ENCODE data around the gene C1QTNF6.

DNA sequence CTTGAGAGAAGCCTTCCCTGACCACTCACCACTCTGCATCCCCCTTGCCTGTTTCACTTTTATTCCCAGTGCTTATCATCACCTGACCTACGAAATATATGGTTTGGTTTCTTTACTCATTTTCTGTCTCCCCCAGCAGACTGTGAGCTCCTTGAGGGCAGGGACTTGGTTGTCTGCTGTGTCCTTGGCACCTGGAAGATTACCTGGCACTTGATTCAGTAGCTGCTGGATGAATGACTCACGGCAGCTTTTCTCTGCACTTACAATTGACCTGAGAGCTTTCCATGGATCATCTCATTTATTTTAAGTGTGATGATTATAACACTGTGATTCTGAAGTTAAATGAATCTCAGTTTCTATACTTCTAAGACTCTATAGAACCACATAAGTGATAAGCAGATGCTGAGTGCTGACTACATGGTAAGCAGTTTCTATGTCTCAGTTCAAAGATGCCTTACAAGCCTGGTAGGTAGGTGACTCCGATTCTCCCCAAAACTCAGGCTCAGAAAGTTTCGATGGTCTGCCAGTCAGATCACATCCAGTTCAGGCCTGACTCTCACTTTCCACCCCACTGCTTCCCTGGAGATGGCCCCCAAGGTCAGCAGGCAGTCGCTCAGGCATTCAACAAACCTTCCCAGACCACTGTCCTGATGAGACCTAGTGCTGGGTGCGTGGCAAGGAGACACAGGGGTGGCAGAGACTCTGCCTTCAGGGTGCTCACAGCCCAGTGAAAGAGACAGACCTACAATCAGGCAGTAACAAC lies 50.0 kb downstream of the C1QTNF6 start:
- TF ChIP-seq GATA1 (IDR thresholded peaks at IDR 0.05; ENCODE audit: low read depth, low read length) (no peak), POLR2A (IDR thresholded peaks at IDR 0.05; ENCODE audit: low read length) (no peak)
